H1 (cell line): Measurements from ENCODE around the gene IFIT2. TPM values are rescaled to one million over a fixed set of nuclear protein-coding genes. Genes with fewer than 3 reads are reported as not detected.

Source experiments
- CTCF ChIA-PET: fragments of 300-600 bp; sonication (Branson Sonifier 250); formaldehyde crosslinking; loops from one replicate; lab custom pipeline; 2021; ENCODE audit not compliant: partially characterized antibody; lab: Charles Lee
- POLR2A ChIA-PET: fragments of 300-600 bp; sonication (Branson Sonifier 250); formaldehyde crosslinking; loops from one replicate; lab custom pipeline; 2021; ENCODE audit warnings: inconsistent platforms; ENCODE audit not compliant: partially characterized antibody; lab: Charles Lee
- DNase-seq, 2 experiments: peaks; one replicate each; pipeline versions ENCODE4 v3.0.0 to v3.0.0-alpha.2; 2010 to 2022; ENCODE audit warnings: low spot score in 2 of 2, low read depth in 1 of 2, mixed read lengths in 1 of 2
- FAIRE-seq: peaks from 2 replicates; lab custom pipeline; 2011; peaks lifted over from hg19 to GRCh38; lab: Jason Lieb, UNC
- H2AFZ ChIP-seq: 2 replicates; pipeline ENCODE4 v1.8.1; 2012; ENCODE audit warnings: low read length, inconsistent platforms
- H2AK5ac ChIP-seq: 2 replicates; pipeline ENCODE4 v1.6.1; 2013; ENCODE audit warnings: low read depth, low read length
- H2BK120ac ChIP-seq: replicated peaks from 2 replicates; pipeline ENCODE3; 2013; ENCODE audit warnings: low read depth, low read length, inconsistent platforms
- H2BK12ac ChIP-seq: 2 replicates; pipeline ENCODE4 v1.6.1; 2013; ENCODE audit warnings: low read depth, low read length
- H2BK15ac ChIP-seq: 2 replicates; pipeline ENCODE4 v1.6.1; 2013; ENCODE audit warnings: low read length
- H2BK20ac ChIP-seq: 2 replicates; pipeline ENCODE4 v1.6.1; 2013; ENCODE audit warnings: low read length
- H2BK5ac ChIP-seq: 2 replicates; pipeline ENCODE4 v1.6.1; 2013; ENCODE audit warnings: low read depth, low read length
- H3K14ac ChIP-seq: 2 replicates; pipeline ENCODE4 v1.6.1; 2013; ENCODE audit warnings: inconsistent platforms; ENCODE audit not compliant: insufficient read length
- H3K18ac ChIP-seq: 2 replicates; pipeline ENCODE4 v1.6.1; 2013; ENCODE audit warnings: low read length; ENCODE audit errors: extremely low read depth
- H3K23ac ChIP-seq: 2 replicates; pipeline ENCODE4 v1.6.1; 2013; ENCODE audit warnings: inconsistent platforms; ENCODE audit not compliant: insufficient read length
- H3K23me2 ChIP-seq: 2 replicates; pipeline ENCODE4 v1.6.1; 2013; ENCODE audit warnings: low read depth, low read length
- H3K27ac ChIP-seq: 2 replicates; pipeline ENCODE4 v1.6.1; 2011; ENCODE audit warnings: low read depth, low read length, inconsistent platforms
- H3K27me3 ChIP-seq, 4 experiments: replicated peaks in 1 of 4; 1 replicate in 1 of 4; 2 replicates in 3 of 4; pipeline versions ENCODE4 v1.6.1 to v1.8.1; 2011 to 2013; ENCODE audit warnings: low read length in 3 of 4, mild to moderate bottlenecking in 3 of 4, inconsistent platforms in 2 of 4, mixed read lengths in 2 of 4, moderate library complexity in 1 of 4; ENCODE audit not compliant: control insufficient read depth in 3 of 4, insufficient read depth in 3 of 4; ENCODE audit errors: extremely low read depth in 1 of 4
- H3K36me3 ChIP-seq, 4 experiments: 2 replicates each; pipeline versions ENCODE4 v1.6.1 to v1.8.1; 2011 to 2013; ENCODE audit warnings: mild to moderate bottlenecking in 4 of 4, low read length in 3 of 4, moderate library complexity in 2 of 4, control low read depth in 1 of 4, inconsistent platforms in 1 of 4; ENCODE audit not compliant: insufficient read depth in 4 of 4, control insufficient read depth in 2 of 4
- H3K4ac ChIP-seq: replicated peaks from 2 replicates; pipeline ENCODE3; 2013; ENCODE audit warnings: low read length, low read depth, mixed read lengths, inconsistent platforms; ENCODE audit not compliant: insufficient read length
- H3K4me1 ChIP-seq, 4 experiments: replicated peaks in 1 of 4; 1 replicate in 1 of 4; 2 replicates in 3 of 4; pipeline versions ENCODE4 v1.6.1 to v1.8.1; 2011 to 2013; ENCODE audit warnings: low read length in 3 of 4, inconsistent platforms in 2 of 4, mixed read lengths in 1 of 4; ENCODE audit not compliant: insufficient read depth in 4 of 4, control insufficient read depth in 3 of 4
- H3K4me2 ChIP-seq, 2 experiments: 2 replicates each; pipeline versions ENCODE4 v1.6.1 to v1.8.1; 2011 to 2013; ENCODE audit warnings: low read depth in 2 of 2, low read length in 2 of 2, control low read depth in 1 of 2, inconsistent platforms in 1 of 2, mild to moderate bottlenecking in 1 of 2; ENCODE audit not compliant: insufficient read depth in 1 of 2
- H3K4me3 ChIP-seq, 4 experiments: fragments of 200-600, 300-600 bp in 1 of 4; sonication (generic), shearing (Covaris generic), sonication (Bioruptor Twin) in 1 of 4; 2 replicates each; pipeline versions ENCODE4 v1.5.1 to v1.8.1; 2011 to 2016; ENCODE audit warnings: low read length in 4 of 4, low read depth in 3 of 4, control low read depth in 2 of 4, inconsistent platforms in 2 of 4, mild to moderate bottlenecking in 2 of 4, mixed read lengths in 1 of 4, moderate library complexity in 1 of 4; ENCODE audit not compliant: insufficient read depth in 2 of 4; ENCODE audit errors: extremely low read depth in 1 of 4
- H3K56ac ChIP-seq: replicated peaks from 2 replicates; pipeline ENCODE3; 2013; ENCODE audit warnings: low read depth, mild to moderate bottlenecking, mixed read lengths, low read length, inconsistent platforms; ENCODE audit not compliant: insufficient read length
- H3K79me1 ChIP-seq: 2 replicates; pipeline ENCODE4 v1.6.1; 2013; ENCODE audit warnings: low read depth, low read length, control low read depth
- H3K79me2 ChIP-seq, 2 experiments: 2 replicates each; pipeline versions ENCODE4 v1.6.1 to v1.8.1; 2012 to 2013; ENCODE audit warnings: low read length in 2 of 2, mild to moderate bottlenecking in 2 of 2, inconsistent platforms in 1 of 2; ENCODE audit not compliant: insufficient read depth in 2 of 2, control insufficient read depth in 1 of 2
- H3K9ac ChIP-seq, 4 experiments: replicated peaks in 1 of 4; 1 replicate in 1 of 4; 2 replicates in 3 of 4; pipeline versions ENCODE4 v1.6.1 to v1.8.1; 2011 to 2013; ENCODE audit warnings: low read depth in 3 of 4, low read length in 3 of 4, control low read depth in 2 of 4, mild to moderate bottlenecking in 2 of 4, moderate library complexity in 2 of 4, inconsistent platforms in 1 of 4; ENCODE audit errors: extremely low read depth in 1 of 4
- H3K9me3 ChIP-seq, 2 experiments: 2 replicates each; pipeline versions ENCODE4 v1.6.1 to v1.8.1; 2012 to 2013; ENCODE audit warnings: mild to moderate bottlenecking in 2 of 2, moderate library complexity in 2 of 2, control low read depth in 1 of 2, inconsistent platforms in 1 of 2, low read depth in 1 of 2, low read length in 1 of 2, mixed read lengths in 1 of 2; ENCODE audit not compliant: insufficient read depth in 2 of 2
- H4K20me1 ChIP-seq, 2 experiments: replicated peaks in 1 of 2; 2 replicates each; pipeline versions ENCODE3 to v1.8.1; 2011 to 2013; ENCODE audit warnings: inconsistent platforms in 2 of 2, low read length in 2 of 2, mild to moderate bottlenecking in 1 of 2; ENCODE audit not compliant: insufficient read depth in 2 of 2, control insufficient read depth in 1 of 2
- H4K5ac ChIP-seq: 2 replicates; pipeline ENCODE4 v1.6.1; 2013; ENCODE audit warnings: low read length, low read depth, mixed read lengths, inconsistent platforms; ENCODE audit not compliant: insufficient read length
- H4K8ac ChIP-seq: 2 replicates; pipeline ENCODE4 v1.8.0; 2013; ENCODE audit warnings: mild to moderate bottlenecking, moderate library complexity, low read length, inconsistent platforms; ENCODE audit not compliant: insufficient read depth; ENCODE audit errors: extremely low read depth
- H4K91ac ChIP-seq: replicated peaks from 2 replicates; pipeline ENCODE3; 2013; ENCODE audit warnings: low read length, mixed read lengths, inconsistent platforms; ENCODE audit not compliant: insufficient read length
- CHD1 ChIP-seq: IDR thresholded peaks from 2 replicates; pipeline ENCODE4 v1.6.1; 2012; ENCODE audit warnings: low read depth, low read length, improper control_type of control experiment
- TAF7 ChIP-seq: optimal IDR thresholded peaks from 2 replicates; pipeline ENCODE3; 2011; ENCODE audit warnings: low read depth, mild to moderate bottlenecking, inconsistent platforms, low read length, moderate library complexity, borderline replicate concordance
- USF2 ChIP-seq: IDR thresholded peaks from 2 replicates; pipeline ENCODE4 v1.6.1; 2011; ENCODE audit warnings: low read length, improper control_type of control experiment
- WGBS, 2 experiments: shearing (Covaris generic) in 1 of 2; methylation state at CpG; one replicate each; pipeline versions ENCODE4 v1.1.6 to v1.1.7; 2013 to 2015; ENCODE audit warnings: low lambda C conversion rate in 2 of 2, mixed read lengths in 2 of 2, inconsistent platforms in 1 of 2, low coverage in 1 of 2, missing lambda C conversion rate in 1 of 2; ENCODE audit not compliant: insufficient replicate concordance in 2 of 2, insufficient coverage in 1 of 2, insufficient read length in 1 of 2; ENCODE audit errors: extremely low coverage in 1 of 2, missing lambda C conversion rate in 1 of 2; 5-methylcytosine and 5-hydroxymethylcytosine counted together
- polyA plus RNA-seq, 7 experiments: library from polyadenylated mRNA; depleted of rRNA in 3 of 7; stranded (reverse) in 5 of 7; unstranded in 2 of 7; fragments of >200 nt in 5 of 7; fragments of 200-250 nt in 2 of 7; gene quantifications; 1 replicate in 5 of 7; 2 replicates in 1 of 7; 4 replicates in 1 of 7; pipeline versions ENCODE4 v1.2.1 to v1.2.3, GENCODE V29; 2011 to 2013; ENCODE audit warnings: missing spikeins in 2 of 7, mixed read lengths in 2 of 7
- total RNA-seq: library from RNA; stranded (reverse); fragmentation: NEBNext Ultra II Directional; extraction: Animal tissue kit (Norgen Biotek cat#: 25700); gene quantifications from 2 replicates; pipeline ENCODE4 v1.2.1, GENCODE V29; 2021

The IFIT2 gene
- total and polyA plus RNA-seq, 2 of the 8 experiments (the other 6 are each of a cell fraction or from before 2014, with no cell fraction given): 0.03 to 0.35 TPM

DNA sequence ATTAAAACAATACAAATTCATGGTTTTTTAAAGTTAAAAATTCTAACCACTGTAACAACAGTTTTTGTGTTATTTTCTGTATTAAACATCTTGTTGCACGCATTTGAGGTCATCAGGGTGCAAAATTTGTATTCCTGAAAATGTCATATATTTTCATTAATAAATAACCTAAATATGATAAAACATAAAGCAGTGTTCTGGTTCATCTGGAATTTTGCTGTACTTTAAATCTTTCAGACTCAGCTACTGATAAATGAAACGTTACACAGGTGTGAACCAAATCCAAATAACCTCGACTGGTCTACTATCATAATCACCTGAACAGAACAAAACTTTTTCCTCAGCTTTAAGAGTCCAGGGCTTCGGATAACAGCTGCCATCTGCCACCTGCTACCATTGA is 6.9 kb downstream of the IFIT2 start:
- no peak overlapping the region for H3K18ac ChIP-seq
- no peak overlapping the region for H2AFZ ChIP-seq
- H2BK120ac ChIP-seq: no peak overlapping the region
- no peak overlapping the region for H2BK15ac ChIP-seq
- DNase-seq: no peak
- no peak overlapping the region for H3K14ac ChIP-seq
- no peaks in the 10 kb centered on the region for H3K4me1 ChIP-seq
- TF ChIP-seq CHD1: no peak
- TF ChIP-seq USF2: no peak
- TF ChIP-seq TAF7: no peak
- no peak overlapping the region for H4K5ac ChIP-seq
- no peak overlapping the region for H2BK5ac ChIP-seq
- ChIA-PET CTCF (interaction anchor here (0.7 kb wide), 1 partner anchor 61 kb away, joined by 3 read pairs; no protein-coding TSS in a partner anchor), POLR2A (no interaction called here)
- 96% methylated on average over 4 of the region's 4 CpGs; no CpG with 5 or more reads in 1 of the 2 experiments for WGBS, 2 experiments
- H3K9me3 ChIP-seq: no peaks in the 10 kb centered on the region
- H3K4me3 ChIP-seq: no peak overlapping the region
- H3K23me2 ChIP-seq: no peaks in the 10 kb centered on the region
- FAIRE-seq: no peak
- H2AK5ac ChIP-seq: no peak overlapping the region
- no peak overlapping the region for H3K4me2 ChIP-seq
- no peaks in the 10 kb centered on the region for H3K27me3 ChIP-seq
- H3K36me3 ChIP-seq: no peaks in the 10 kb centered on the region
- no peak overlapping the region for H2BK12ac ChIP-seq
- H3K79me1 ChIP-seq: no peaks in the 10 kb centered on the region
- H3K56ac ChIP-seq: no peak overlapping the region
- no peak overlapping the region for H4K8ac ChIP-seq
- no peaks in the 10 kb centered on the region for H3K79me2 ChIP-seq
- no peak overlapping the region for H3K27ac ChIP-seq
- H2BK20ac ChIP-seq: no peak overlapping the region
- H3K4ac ChIP-seq: no peak overlapping the region
- H4K91ac ChIP-seq: no peak overlapping the region
- no peak overlapping the region for H3K9ac ChIP-seq
- H3K23ac ChIP-seq: no peak overlapping the region
- no peaks in the 10 kb centered on the region for H4K20me1 ChIP-seq
